HG03095 (cell line): ENCODE data around the gene TGFB2.

Source experiments
- ATAC-seq: cut with Tn5 transposase; IDR thresholded peaks from one replicate; pipeline ENCODE4 v1.9.1; 2021; ENCODE audit warnings: moderate library complexity; ENCODE audit not compliant: unreplicated experiment

Gene TGFB2

DNA sequence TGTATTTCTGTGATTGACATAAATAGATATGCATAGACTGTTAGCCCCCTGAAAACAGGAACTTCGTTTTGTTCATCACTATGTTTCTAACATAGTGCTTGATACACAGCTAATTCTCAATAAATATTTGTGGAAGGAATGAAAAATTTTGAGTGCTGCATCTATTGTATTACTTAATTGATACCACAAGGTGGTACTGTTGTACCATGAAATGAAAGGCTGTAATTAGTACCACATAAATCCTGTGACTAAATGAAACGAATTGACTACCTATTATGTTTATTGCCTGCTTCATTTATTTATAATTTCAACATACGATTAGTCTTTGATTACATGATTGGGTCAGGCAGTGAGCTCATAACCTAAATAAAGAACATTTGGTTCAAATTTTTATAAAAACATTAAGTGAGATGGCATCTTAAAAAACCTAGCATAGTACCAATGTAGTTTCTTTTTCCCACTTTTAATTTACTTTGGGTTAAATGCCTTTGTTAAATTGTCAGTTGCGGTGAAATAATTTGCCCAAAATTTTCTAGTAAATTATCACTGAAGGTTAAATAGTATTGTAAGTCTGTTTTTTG is 15.0 kb upstream of the TGFB2 start:
- no peak for ATAC-seq

GRCh38 chr1:218332416-218332815 is 12.7 kb upstream of the TGFB2 start:
- ATAC-seq = no peak

DNA sequence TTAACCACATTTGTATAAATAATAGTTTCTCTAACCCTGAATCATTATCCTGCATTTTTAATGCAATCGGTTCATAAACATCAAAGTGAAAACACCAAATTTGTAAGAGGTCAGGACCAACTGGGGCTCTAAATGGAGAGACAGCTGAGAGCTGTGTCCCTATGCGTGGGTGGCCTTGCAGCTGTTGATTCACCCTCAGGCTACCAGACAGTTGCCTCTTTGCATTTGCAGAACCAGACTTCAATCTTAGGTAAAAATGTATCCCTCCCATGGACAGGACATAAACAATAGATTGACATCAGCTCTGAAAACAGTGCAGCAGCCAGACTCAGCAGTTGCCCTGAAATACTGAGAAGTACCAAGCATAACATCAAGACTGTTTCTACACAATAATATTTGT is 8.8 kb upstream of the TGFB2 start:
- no peak for ATAC-seq

GRCh38 chr1:218339267-218339831 is 5.8 kb upstream of the TGFB2 start:
- peak; percentile 48 for ATAC-seq

DNA sequence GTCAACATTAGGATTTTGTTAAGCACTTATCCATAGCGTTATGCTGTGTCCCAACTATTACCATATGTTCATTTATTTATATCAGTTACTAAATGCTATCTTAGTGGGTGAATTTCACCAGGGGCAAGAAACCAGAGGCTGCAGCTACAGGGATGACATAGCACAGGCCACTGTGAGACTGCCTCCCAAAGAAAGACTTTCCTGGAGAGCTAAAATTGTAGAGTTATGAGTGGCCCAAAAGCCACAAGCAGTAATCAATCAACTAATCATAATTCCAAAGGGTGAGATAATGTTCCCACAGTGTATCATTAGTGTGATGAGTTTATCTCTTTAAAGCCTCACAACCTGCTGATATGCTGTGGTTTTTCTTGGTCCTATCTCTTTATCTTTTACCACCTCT is 3.8 kb upstream of the TGFB2 start:
- ATAC-seq = no peak

GRCh38 chr1:218342091-218342490 is 3.0 kb upstream of the TGFB2 start:
- no peak for ATAC-seq

- ATAC-seq = peak; percentile 56
Observed at GRCh38 chr1:218345673-218346390, 696 bp downstream of the TGFB2 start.

- no peak for ATAC-seq
Observed at GRCh38 chr1:218346391-218347204, 1.5 kb downstream of the TGFB2 start.

GRCh38 chr1:218347336-218347722 is 2.2 kb downstream of the TGFB2 start:
- ATAC-seq = no peak

DNA sequence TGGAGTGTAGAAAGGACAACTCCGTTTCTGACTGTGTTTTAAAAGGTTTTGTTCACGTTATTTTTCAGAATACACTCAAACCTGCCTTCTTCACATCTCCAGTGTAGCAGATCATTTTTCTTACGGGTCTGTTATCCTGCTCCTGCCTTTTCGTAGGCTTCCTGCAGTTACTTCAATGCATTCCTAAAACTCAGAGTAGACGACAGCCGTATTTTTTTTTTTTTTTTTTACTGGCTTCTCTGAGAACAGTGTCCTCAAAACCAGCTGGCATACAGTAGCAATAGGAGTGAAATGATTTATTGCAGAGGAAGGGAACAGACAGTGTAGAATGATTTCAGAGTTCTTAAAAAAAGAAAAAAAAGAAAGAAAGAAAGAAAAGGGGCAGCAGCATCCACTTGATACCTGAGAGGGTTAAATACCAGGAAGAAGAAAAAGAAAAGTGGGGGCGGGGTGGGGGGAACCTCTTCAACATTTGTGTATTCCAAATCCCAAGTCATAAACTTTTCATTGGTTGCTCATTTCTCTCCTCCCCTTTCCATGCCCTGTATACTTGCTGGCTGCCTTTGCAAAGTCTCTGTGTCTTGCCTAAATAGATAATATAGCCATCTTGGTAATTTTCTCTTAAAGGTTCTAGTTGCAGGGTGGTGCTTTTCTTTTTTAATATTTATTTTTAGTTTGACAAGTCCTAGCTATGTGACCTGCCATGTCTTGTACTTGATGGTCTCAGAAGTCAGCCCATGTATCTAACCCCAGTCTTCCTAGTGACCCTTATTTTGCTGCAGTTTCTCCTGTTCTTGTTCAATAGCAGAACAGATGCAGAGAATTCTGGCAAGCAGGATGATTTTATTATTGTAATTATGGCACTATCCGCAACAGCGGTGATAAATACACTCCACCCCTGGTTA is 2.8 kb downstream of the TGFB2 start:
- ATAC-seq = no peak

- ATAC-seq = no peak
Observed at GRCh38 chr1:218348628-218349071, 3.5 kb downstream of the TGFB2 start.

GRCh38 chr1:218349348-218350034 is 4.4 kb downstream of the TGFB2 start:
- no peak for ATAC-seq

DNA sequence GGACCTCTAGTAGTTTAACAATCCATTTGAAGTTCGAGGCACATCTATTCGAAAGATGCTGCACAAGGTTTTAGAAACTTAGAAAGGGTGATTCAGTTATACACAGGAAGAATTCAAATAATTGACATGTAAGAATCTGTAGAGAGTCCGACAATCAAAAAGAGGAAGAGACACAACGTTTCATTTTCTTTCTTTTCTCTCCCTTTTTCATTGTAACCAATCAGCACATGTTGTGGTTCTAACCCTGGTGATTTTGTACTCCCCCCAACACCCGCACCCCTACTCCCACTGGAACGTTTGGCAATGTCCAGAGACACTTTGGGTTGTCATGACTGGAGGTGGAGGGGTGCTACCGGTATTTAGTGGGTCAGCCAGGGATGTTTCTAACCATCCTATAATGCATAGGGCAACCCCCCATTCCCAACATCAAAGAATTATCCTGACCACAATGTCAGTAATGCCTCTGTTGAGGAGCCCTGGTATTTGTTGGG is 4.9 kb downstream of the TGFB2 start:
- ATAC-seq = peak; percentile 35

DNA sequence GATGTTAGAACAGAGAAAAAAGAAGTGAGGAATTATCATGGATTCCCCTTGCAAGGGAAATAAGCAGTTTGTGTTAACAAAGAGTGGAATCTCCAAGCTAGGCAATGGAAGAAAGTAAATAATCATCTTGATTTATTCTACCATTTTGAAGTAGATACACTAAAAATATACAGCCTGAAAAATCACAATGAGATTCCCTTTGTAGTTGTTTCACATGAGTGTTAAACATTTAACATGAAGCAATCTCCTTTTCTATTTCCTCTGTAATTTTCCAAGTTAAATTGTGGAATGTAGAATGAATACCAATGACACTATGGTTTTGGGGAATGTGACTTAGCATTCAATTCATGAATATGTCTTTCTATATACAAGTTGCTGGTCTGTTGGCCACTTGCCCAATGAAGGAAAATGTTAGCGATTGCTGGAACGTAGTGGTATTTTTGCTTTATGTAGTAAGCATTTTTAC is 5.7 kb downstream of the TGFB2 start:
- ATAC-seq = no peak

DNA sequence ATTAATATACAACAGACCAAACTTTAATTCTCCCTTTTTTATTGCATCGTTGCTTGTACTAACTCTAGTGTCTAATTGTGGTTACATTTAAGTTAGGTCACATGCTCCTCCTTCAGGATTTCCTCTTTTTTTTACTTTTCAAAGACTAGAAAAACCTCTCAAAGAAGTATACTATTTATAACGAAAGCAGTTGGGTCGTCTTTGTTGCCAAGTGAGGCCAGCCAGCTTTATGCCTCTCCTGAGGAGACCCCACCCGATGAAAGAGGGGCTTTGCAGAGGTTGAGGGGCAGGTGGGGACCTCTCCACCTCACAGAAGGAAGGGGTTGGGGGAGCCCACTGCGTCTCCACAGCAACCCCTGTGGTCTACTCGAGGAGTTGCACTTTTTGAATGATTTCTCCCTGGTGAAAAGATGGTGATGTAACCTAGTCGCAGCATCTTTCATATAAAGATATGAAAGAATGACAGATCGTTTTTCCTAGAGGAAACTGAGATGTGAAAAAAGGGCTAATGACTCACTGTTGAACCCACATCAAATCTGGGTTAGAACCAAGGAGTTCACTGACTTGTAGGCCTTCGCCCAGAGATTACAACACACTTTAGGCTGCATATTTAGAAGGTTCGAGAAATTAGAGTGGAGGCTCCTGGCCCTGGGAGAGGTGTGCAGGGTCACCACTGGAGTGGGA is 6.4 kb downstream of the TGFB2 start:
- ATAC-seq = peak; percentile 47

DNA sequence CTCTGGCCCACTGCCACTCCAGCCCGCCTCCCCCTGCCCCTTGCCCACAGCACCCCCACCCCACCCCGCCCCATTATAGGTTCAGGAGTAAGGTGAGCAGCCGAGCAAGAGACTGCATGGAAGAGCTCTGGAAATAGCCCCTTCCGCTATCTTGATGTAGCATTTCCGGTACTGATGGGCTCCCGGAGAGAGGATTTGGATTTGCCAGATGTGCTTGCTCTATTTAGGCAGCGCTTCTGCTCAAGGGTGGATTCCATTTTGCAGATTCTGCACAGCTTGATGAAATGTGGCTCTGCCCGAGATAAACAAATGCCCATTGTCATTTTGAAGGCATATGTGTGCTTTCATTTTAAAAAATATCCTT is 6.9 kb downstream of the TGFB2 start:
- no peak for ATAC-seq

- ATAC-seq = no peak
Observed at GRCh38 chr1:218353656-218354055, 8.5 kb downstream of the TGFB2 start.

- no peak for ATAC-seq
Observed at GRCh38 chr1:218355278-218355677, 10.1 kb downstream of the TGFB2 start.

- no peak for ATAC-seq
Observed at GRCh38 chr1:218357211-218357892, 12.2 kb downstream of the TGFB2 start.
